Lung (tissue), 12 donors: ENCODE measurements around the gene GLYATL1B. TPM values are rescaled to one million over a fixed set of nuclear protein-coding genes. Genes with fewer than 3 reads are reported as not detected.

Source experiments
- ATAC-seq: fragments of 200-7000 bp; cut with Tn5 transposase; one replicate; pipeline ENCODE4 v1.9.1; 2020; ENCODE audit warnings: moderate number of reproducible peaks; ENCODE audit not compliant: insufficient read depth, low FRiP score
- DNase-seq, 3 donors: peaks; one replicate each; pipeline ENCODE4 v3.0.0-alpha.2; 2013 to 2017
- H3K27ac ChIP-seq, 2 donors: one replicate each; pipeline ENCODE4 v1.5.1; 2013; ENCODE audit warnings: mild to moderate bottlenecking in 2 of 2, moderate library complexity in 2 of 2, control low read depth in 1 of 2, inconsistent platforms in 1 of 2, low read depth in 1 of 2, low read length in 1 of 2
- H3K27me3 ChIP-seq, 3 donors: one replicate each; pipeline ENCODE4 v1.5.1; 2013; ENCODE audit warnings: low read length in 2 of 3; ENCODE audit not compliant: control insufficient read depth in 3 of 3, insufficient read depth in 3 of 3
- H3K36me3 ChIP-seq, 4 donors: one replicate each; pipeline ENCODE4 v1.5.1; 2013; ENCODE audit warnings: low read length in 4 of 4, mild to moderate bottlenecking in 1 of 4, moderate library complexity in 1 of 4; ENCODE audit not compliant: control insufficient read depth in 4 of 4, insufficient read depth in 4 of 4
- H3K4me1 ChIP-seq, 5 donors: one replicate each; pipeline ENCODE4 v1.5.1; 2013; ENCODE audit warnings: low read length in 5 of 5, mild to moderate bottlenecking in 2 of 5, moderate library complexity in 1 of 5; ENCODE audit not compliant: control insufficient read depth in 5 of 5, insufficient read depth in 5 of 5
- H3K4me3 ChIP-seq: one replicate; pipeline ENCODE4 v1.5.1; 2013; ENCODE audit warnings: mild to moderate bottlenecking, control low read depth, moderate library complexity
- H3K9ac ChIP-seq, 2 donors: one replicate each; pipeline ENCODE4 v1.5.1; 2013; ENCODE audit warnings: low read length in 2 of 2, control low read depth in 1 of 2; ENCODE audit not compliant: insufficient read depth in 1 of 2
- H3K9me3 ChIP-seq, 4 donors: one replicate each; pipeline ENCODE4 v1.5.1; 2013; ENCODE audit warnings: low read length in 3 of 4, mild to moderate bottlenecking in 1 of 4, moderate library complexity in 1 of 4; ENCODE audit not compliant: control insufficient read depth in 4 of 4, insufficient read depth in 3 of 4
- CTCF ChIP-seq: IDR thresholded peaks from 2 replicates; pipeline ENCODE4 v1.5.1; 2012; ENCODE audit warnings: mild to moderate bottlenecking; ENCODE audit errors: control extremely low read depth, extremely low read depth
- WGBS, 2 donors: extraction: QIAGEN DNeasy Blood & Tissue Kit; methylation state at CpG; one replicate each; pipeline ENCODE4 v1.1.7; 2013; 5-methylcytosine and 5-hydroxymethylcytosine counted together
- polyA plus RNA-seq, 2 donors: library from polyadenylated mRNA; stranded (reverse); fragments of 200-250 nt; gene quantifications; one replicate each; pipeline ENCODE4 v1.2.1, GENCODE V29; 2013
- total RNA-seq, 2 donors: library from RNA; depleted of rRNA in 1 of 2; stranded (reverse); fragments of >200 nt in 1 of 2; gene quantifications; one replicate each; pipeline ENCODE4 v1.2.1, GENCODE V29; 2014 to 2021
- donor health status: control.
- donor health status: control.
- donor health status: Bipolar disorder and iron deficiency.
- donor health status: healthy.
- donor health status: DM: yes; HTN: yes; CAD: no.

GLYATL1B gene
- total and polyA plus RNA-seq, 4 donors = not detected

- H3K9ac ChIP-seq = no peak overlapping the region
- H3K4me1 ChIP-seq = peaks cover 0 to 3% (median 0%) of the 10 kb centered on the region in 5 donors
- DNase-seq = no peak
- peaks cover 0 to 10% (median 0%) of the 10 kb centered on the region in 4 donors for H3K36me3 ChIP-seq
- TF ChIP-seq CTCF = no peak
- ATAC-seq = no peak
- no peak overlapping the region for H3K27ac ChIP-seq
- peaks cover 0 to 1% (median under 1%) of the 10 kb centered on the region in 4 donors for H3K9me3 ChIP-seq
- no peaks in the 10 kb centered on the region for H3K27me3 ChIP-seq
- no peak overlapping the region for H3K4me3 ChIP-seq
- 88 to 89% methylated on average over 2 of the region's 2 CpGs for WGBS, 2 donors
Measured at GRCh38 chr11:59112494-59112893, 26.4 kb downstream of the GLYATL1B start.

DNA sequence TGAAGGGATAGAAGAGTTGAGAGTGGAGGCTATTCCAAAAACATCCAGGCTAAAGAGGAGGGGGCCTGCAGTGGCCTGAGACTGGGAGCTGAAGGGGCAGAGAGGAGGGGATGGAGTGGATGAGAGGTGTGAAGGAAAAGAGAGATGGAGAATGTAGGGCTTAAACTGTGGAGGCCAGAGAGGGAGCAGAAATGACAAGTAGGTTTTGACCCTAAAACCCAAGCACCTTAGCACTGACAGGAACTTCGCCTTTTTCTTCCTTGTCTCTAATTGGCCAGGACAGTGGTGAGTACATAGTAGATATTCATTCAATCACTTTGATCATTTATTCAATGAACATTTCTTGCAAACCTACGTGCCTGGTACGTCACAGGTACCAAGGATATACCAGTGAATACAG lies 28.2 kb downstream of the GLYATL1B start:
- Histone ChIP-seq H3K36me3 (peaks cover 0 to 17% (median 0%) of the 10 kb centered on the region in 4 donors), H3K9ac (no peak overlapping the region), H3K27ac (no peak overlapping the region), H3K27me3 (no peaks in the 10 kb centered on the region), H3K4me3 (no peak overlapping the region), H3K9me3 (peaks cover 0 to 6% (median 3%) of the 10 kb centered on the region in 4 donors), H3K4me1 (no peaks in the 10 kb centered on the region)
- no peak for TF ChIP-seq CTCF
- DNase-seq = no peak
- no peak for ATAC-seq
- 97 to 98% methylated on average over 3 of the region's 3 CpGs for WGBS, 2 donors

GRCh38 chr11:59115553-59115952 lies 29.4 kb downstream of the GLYATL1B start:
- no peak for ATAC-seq
- Histone ChIP-seq H3K36me3 (peaks cover 0 to 18% (median 0%) of the 10 kb centered on the region in 4 donors), H3K27ac (no peak overlapping the region), H3K9ac (no peak overlapping the region), H3K4me3 (no peak overlapping the region), H3K4me1 (no peaks in the 10 kb centered on the region), H3K9me3 (peaks cover 0 to 6% (median 3%) of the 10 kb centered on the region in 4 donors), H3K27me3 (no peaks in the 10 kb centered on the region)
- DNase-seq = no peak
- no peak for TF ChIP-seq CTCF
- 96 to 100% methylated on average over 1 of the region's 1 CpG for WGBS, 2 donors

DNA sequence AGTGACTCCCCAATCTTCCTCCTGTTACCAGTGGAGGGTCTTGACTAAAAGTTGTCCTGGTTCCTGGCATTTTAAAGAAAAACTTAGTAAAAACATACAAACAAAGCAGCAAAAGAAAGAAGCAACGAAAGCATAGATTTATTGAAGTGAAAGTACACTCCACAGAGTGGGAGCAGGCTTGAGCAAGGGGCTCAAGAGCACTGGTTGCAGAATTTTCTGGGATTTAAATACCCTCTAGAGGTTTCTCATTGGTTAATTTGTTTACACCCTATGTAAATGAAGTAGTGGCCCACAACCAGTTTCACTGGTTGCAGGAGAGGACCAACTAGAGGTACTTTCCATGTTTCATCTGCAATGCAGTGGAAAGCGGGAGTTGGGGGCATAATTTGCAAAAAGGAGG lies 31.7 kb downstream of the GLYATL1B start:
- WGBS, 2 donors = 97 to 98% methylated on average over 2 of the region's 2 CpGs
- Histone ChIP-seq H3K4me1 (no peaks in the 10 kb centered on the region), H3K9me3 (peaks cover 0 to 6% (median 3%) of the 10 kb centered on the region in 4 donors), H3K9ac (no peak overlapping the region), H3K4me3 (no peak overlapping the region), H3K27ac (no peak overlapping the region), H3K36me3 (peaks cover 0 to 18% (median 1%) of the 10 kb centered on the region in 4 donors), H3K27me3 (no peaks in the 10 kb centered on the region)
- no peak for TF ChIP-seq CTCF
- ATAC-seq (no peak), DNase-seq (no peak)
